GM18511 (cell line): Measurements from ENCODE around the gene MIAT.
A peak's percentile ranks its signal among the peaks of the same experiment; 100 is the strongest.

Source experiments
- ATAC-seq: cut with Tn5 transposase; IDR thresholded peaks from one replicate; pipeline ENCODE4 v1.9.1; 2021; ENCODE audit warnings: mild to moderate bottlenecking, moderate library complexity; ENCODE audit not compliant: unreplicated experiment

The MIAT gene

DNA sequence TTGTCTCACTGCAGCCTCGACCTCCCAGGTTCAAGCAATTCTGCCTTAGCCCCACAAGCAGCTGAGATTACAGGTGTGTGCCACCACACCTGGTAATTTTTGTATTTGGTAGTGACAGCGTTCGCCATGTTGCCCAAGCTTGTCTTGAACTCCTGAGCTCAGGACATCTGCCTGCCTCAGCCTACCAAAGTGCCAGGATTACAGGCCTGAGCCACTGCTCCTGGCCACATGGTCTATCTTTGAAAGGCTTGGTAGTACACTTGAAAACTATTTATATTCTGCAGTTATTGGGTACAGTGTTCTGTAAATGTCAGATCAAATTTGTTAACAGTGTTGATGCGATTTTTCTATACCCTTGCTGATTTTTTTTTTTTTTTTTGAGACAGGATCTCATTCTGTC is 26.1 kb upstream of the MIAT start:
- no peak for ATAC-seq

DNA sequence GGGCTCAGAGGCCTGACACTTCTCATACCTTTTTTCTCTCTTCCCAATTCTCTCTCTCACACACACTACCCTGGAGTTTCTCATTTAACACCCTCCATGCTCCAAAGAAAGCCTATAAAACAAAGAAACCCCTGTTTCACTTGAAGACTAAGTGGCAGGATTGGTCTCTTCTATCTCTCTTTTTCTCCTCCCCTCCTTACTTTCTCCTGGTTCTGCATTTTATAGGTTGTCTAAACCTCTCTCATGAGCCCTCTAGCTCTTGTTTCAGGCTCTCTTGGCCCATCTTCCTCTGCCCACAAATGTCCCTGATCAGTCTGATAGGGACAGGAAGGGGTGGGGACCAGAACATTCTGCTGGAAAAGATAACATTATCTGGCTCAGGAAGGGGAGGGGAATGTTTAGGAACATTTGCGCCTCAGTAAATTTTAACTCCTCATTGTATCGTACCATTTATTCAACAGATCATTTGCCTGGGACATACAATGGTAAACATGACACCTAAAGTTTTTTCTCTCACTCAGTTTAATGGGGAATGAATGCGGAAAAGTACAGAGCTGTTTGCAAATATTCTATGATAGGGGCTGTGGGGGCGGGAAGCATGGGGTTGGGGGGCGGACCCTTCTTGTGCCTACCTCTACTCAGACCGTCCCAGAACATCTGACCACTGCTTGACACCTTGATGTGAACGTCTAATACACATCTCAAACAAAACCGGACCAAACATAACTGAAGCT is 24.8 kb upstream of the MIAT start:
- ATAC-seq = no peak

DNA sequence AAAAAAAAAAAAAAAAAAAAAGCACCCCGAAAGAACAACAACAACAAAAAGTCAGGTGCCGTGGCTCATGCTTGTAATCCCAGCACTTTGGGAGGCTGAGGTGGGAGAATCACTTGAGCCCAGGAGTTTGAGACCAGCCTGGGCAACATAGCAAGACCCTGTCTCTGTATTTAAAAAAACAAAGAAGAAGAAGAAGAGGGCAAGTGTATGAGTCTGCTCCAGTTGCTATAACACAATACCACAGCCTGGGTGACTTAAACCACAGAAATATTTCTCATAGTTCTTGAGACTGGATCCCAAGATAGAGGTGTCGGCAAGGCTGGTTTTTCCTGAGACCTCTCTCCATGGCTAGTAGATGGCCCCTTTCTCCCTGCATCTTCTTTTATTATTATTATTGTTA is 23.2 kb upstream of the MIAT start:
- ATAC-seq = no peak

DNA sequence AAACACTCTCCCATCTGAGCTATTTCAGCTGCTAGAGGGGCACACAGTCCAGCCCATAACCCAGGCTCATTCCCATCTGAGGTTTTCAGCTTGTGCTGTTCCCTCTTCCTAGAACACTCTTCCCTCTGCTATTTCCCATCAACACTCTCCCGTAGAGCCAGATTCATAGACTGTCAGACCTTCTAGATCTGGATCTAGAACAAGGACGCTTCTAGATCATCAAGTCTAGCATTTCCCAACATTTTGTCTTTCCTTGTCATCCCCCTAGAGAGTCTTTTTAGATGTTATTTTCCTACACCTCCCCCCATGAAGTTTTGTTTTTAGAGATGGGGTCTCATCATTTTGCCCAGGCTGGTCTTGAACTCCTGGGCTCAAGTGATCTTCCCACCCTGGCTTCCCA is 22.3 kb upstream of the MIAT start:
- ATAC-seq = no peak

DNA sequence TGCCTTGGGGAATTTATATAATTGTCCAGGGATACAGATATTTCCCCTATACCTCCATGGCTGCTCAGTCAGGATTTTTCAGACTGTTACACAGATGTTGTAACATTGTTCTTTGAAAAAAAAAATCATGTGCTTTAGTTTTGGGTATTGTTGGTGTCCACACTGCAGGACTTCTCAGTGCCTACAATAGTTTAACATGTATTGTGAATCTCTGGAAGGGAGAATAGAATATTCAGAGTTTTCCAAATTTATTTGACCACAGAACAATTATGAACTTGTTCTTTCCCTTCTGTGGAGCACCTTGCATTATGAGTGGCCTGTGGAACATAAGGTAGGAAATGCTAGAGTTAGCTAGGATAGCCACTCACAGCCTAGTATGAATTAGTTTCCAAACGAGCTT is 21.1 kb upstream of the MIAT start:
- no peak for ATAC-seq

DNA sequence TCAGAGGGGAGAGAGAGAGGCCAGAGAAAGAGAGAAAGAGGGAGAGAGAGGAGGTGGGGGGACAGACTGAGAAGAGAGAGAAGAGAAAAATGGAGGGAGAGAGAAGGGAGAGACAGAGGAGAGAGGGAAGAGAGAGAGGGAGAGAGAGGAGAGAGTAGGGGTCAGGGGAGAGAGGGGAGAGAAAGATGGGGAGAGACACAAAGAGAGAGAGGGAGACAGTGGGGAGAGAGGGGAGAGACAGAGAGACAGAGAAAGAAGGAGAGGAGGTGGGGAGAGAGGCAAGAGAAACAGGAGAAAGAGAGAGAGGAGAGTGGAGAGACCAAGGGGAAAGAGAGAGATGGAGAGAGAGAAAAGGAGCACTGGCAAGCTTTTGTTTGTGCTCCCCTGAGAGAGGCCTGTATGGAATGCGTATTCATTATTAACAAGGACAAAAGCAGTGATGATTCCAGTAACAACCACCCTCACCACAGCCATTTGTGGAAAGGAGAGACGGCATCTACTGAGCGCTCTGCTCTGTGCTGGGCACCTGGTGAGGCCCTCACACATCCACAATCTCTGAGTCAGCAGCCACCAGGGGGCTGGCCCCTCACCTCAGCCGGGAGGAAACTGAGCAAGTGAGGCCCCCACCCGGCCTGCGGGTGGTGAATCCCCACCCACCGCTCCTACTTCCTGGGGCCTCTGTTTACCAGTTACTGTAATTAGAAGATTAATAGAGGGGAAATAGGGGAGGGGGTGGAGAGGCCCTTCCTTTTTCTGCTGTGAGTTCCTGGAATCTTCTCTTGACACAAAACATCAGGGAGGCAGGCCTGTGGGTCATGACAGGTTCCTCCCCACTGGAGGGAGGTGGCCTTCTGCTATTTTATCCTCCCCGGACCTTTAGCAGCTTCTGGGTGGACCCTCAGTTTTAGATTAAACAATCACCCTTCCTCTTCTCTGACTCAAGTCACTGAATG is 14.6 kb upstream of the MIAT start:
- ATAC-seq = no peak

DNA sequence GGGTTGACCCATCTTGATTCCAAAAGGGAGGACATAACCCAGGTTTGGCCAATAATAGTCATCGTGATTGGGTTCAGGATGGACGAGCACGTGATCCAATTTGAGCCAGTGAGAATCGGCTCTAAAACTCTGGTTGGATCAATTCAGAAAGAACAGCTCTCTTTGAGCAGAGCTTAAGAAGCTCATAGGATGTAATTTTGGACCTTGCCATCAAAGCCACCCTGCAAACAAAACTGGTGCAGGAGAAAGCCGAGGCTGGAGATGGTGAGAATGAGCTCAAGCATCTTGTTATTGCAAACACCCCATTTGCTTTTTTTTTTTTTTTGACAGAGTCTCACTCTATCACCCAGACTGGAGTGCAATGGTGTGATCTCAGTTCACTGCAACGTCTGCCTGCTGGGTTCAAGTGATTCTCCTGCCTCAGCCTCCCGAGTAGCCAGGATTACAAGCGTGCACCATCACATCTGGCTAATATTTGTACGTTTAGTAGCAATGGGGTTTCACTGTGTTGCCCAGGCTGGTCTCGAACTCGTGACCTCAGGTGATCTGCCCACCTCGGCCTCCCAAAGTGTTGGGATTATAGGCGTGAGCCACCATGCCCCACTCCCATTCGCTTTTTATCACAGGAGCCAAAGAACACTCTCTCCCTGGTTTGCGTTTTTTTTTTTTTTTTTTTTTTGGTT is 13.8 kb upstream of the MIAT start:
- ATAC-seq = no peak

DNA sequence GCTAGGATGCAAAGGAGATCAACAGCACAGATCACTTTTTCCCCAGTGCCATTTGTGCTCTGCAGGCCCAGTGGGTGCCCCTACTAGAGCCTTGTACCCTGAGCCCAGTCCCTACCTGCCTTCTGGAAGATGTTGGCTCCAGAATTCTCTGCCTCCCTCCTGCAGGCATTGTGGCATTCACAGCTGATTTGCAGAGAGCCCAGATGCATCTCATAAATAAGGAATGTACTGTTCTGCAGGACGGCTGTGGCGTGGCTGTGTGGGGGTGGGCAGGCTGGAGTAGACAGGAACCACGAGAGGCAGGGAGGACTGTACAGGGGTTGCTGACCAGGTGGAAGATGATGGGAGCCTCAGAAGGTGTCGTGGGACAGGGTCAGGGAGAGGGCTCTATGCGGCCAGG is 11.2 kb upstream of the MIAT start:
- no peak for ATAC-seq

DNA sequence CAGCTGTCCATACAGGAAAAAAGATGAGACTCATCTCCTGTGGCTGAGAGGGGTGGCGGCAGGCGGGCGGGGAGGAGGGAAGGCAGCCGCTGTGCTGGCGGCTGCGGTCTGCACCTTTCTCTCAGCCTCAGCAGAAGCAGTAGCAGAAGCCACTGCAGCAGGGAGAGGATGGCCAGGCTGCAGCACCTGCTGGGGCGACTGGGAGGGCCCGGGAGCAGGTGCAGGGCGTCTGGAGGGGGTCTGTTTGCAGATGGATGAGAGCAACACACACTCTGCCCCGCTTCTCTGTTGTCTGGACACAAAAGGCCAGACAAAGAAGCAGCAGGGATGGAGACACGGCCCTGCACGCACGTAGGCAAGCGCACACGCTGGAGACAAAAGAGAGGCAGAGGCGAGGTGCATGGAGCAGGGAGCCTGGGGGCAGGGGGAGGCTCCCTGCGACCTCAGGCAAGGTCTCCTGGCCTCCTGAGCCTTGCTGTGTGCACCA is 9.3 kb upstream of the MIAT start:
- ATAC-seq = no peak

DNA sequence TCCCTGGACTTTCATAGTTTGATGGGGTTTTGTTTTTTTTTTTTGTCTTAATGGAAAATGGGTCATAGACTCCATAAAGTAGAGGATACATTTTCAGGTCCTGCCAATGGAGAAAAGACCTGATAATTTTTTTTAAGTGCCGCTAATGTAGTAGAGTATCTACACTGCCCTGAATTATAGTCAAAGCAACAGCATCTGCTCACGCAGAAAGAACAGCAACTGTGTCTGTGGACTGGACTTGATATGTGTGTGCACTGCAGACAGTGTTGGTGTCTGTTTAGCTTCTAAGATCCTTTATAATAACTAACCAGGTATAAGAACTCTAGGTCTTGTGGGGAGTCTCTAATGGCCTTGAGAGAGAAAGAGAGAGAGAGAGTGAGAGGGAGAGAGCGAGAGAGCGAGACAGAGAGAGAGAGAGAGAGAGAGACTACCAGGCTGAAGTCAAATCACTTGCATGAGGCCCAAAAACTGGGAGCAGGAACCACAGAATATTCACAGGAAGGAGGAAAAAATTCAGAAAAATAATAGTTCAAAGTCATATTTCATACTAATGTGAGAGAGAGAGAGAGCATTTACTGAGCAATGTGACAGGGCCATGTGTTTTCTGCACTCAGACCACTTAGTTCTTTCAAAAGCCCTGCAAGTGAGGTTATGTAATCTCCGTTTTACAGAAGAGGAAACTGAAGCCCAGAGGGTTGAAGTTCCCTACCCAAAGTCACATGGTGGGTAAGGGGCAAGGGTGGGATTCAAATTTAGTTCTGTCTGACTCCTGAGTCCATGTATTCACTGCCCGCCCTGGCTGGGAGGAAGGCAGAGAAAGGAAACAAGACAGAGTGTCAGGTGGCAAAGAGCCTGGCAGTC is 8.6 kb upstream of the MIAT start:
- no peak for ATAC-seq

DNA sequence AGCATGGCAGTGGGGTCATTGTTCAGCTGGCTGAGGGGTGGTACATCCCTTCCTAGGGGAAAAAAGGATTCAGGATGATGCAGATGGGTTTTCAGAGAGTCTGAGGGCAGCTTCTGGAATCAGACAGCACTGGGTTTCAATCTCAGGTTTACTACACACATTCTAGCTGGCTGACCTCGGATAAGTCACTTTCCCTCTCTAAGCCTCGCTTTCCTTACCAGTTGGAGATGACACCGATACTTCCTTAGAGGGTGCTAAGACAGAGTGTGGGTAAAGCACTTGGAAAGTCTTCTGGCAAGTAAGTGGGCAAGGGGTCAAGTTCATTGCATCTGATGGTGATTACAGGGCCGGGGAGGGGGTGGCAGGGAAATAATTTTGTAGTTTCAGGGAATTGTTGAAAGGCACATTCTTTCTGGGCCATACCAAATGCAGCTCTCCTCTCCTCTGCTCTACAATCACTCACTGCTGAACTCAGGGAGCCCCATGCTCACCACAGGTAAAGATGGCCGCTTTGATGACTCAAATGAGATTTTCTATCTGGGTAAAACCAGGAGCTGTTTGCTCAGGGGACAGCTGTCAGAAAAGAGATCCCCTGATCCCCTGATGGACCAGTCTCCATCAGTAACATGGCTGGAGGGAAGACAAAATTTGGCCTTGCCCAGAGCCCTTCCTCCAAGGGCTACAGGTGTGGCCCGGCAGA is 6.5 kb upstream of the MIAT start:
- no peak for ATAC-seq

DNA sequence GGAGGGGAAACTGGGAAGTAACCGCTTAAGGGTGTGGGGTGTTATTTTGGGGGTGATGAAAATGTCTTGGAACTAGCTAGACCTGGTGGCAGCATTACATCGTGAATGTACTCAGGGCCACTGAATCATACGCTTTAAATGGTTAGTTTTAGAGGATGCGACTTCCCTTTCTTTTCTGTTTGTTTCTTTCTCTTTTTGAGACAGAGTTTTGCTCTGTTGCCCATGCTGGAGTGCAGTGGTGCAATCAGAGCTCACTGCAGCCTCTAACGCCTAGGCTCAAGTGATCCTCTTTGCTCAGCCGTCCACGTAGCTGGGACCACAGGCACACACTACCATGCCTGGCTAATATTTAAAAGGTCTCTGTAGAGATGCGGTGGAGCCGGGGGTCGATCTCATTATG is 5.6 kb upstream of the MIAT start:
- no peak for ATAC-seq

DNA sequence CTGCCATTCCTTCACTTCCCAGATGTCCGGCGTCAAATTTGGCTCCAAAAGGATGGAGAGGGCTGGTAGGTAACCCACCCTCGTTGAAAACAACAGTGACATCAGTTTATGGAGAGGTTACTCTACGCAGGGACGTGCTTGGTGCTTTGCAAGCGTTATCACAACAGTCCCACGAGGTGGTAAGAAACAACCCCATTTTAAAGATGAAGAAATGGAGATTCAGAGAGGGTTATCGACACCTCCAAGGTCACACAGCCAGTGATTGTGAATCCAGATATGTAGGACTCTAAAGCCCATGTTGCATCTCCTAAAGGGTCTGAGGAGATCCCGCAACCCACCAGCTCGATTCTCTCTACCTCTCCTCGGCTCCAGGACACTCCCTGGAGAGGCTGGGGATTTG is 773 bp downstream of the MIAT start:
- ATAC-seq = no peak

DNA sequence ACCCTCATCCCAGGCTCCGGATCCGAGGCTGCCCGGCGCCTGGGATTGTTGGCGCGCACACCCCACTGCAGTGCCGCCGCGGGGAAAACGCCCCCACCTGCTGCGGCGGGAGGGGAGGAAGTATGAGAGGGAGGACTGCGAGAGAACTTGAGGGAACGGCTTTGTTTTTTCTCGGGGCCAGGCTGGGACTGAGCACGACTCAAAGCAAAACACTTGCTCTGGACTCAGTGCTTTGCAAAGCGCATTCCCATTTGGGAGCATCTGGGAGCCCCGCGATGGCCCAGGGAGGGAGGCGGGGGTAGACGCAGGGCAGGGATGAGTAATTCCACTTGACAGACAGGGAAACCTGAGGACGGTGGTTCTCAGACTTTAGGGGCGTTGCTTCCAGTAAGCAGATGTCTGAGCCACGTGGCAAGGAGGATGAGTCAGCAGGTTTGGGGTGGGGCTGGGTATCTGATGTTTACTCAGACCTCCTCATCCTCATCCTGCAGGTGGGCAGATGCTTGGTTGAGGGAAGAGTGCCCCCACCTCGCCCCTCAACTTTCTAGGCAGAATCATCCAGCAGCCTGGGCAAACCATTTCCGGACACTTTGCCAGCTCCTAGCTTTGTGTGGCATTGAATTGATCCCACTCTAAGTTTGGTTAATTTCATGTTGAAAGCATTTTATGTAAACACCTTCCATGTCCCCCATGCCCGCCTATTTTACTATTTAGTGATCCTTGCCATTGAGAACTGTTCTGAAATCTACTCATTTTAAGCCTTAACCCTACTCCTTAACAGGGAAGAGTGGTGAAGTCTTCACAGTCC is 1.5 kb downstream of the MIAT start:
- ATAC-seq = peak; percentile 75

DNA sequence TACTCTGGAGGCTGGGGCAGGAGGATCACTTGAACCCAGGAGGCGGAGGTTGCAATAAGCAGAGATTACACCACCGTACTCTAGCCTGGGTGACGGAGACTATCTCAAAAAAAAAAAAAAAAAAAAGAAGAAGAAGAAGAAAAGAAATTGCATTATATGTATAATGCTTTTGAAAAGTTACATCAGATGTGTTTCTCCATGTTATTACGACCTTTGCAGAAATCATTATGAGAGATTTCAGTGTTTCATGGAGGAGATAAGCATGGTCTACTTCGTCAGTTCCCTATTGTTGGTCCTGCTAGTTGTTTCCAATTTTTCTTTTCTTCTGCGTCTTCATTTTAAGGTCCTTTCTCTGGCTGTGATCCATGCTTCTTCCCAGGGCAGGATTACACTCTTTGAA is 3.0 kb downstream of the MIAT start:
- no peak for ATAC-seq

DNA sequence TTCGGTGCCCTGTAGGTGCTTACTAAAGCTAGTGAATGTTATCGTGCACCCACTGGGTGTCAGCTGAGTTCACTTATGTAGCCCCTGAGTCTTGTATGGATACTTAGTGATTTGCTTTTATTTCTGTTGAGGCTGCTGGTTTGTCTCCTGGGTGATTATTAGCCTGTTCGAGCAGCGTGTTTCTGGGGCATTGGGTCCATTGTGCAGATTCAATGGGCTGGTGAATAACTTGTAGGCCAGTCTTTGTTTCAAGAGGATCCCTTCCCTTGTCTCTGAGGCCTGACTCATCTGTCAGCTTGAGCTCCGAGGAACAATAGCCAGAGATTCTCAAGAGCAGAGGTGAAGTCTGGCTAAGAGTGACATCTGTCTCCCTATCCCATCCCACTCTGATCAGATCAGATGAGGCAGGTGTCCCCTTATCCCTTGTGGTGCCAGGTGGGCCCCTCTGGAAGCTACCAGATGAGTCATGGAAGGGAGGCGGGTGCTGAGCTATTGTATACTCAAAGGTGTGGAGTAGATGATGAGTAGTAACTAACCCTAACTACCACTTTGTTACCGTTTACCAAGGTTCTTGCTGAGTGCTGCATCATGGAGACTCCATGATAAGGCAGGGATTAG is 3.7 kb downstream of the MIAT start:
- ATAC-seq = no peak

DNA sequence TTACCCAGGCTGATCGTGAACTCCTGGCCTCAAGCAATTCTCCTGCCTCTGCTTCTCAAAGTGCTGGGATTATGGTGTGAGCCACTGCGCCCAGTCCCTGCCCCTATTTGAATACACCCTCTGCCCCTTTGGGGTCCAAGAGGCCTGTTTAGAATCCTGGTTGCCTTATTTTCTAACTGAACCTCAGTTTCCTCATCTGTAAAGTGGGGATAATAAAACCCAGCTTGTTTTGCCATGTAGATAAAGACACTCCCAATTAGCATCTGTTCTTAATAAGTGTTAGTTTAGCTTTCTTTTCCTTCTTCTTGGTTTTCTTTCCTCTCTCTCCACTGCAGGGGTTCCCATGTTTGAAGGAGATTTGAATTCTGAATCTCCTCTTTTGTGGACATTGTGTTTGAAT is 4.8 kb downstream of the MIAT start:
- ATAC-seq = no peak

DNA sequence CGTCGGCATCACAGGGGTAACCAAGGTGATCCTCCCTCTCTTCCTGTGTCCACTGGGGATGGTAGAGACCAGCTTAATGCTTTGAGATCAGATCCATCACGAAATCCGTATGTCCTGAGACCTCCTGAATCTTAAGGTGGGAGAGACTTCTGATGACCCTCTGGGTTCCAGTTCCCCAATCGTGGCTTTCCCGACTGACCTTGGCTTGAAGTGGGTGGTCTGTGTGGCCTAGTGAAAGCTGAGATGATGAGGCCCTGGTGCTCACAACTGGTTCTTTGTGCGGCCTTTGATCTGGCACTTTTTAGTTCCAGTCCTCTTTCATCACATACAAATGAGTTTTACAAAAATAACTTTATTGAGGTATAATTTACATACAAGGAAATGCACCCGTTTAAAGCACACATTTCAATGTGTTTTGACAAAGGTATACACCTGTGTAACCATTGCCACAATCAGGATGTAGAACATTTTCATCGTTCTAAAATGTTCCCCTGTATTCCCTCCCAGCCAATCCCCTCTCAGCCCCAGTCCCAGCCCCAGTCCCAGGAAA is 6.1 kb downstream of the MIAT start:
- ATAC-seq = no peak
